Activated CD8-positive, alpha-beta memory T cell treated with anti-CD3 and anti-CD28 coated beads, Interleukin-2, amount 50 U/mL, for 1 hour (primary cell): ENCODE data around the gene LMBR1L.

Experiments used
- DNase-seq: peaks from one replicate; pipeline ENCODE4 v3.0.0-alpha.2; 2020; ENCODE audit errors: extremely low read depth

Gene LMBR1L

GRCh38 chr12:49054096-49054495, 56.6 kb downstream of the LMBR1L start:
- no peak for DNase-seq

GRCh38 chr12:49052451-49053208, 58.0 kb downstream of the LMBR1L start:
- no peak for DNase-seq

GRCh38 chr12:49051777-49052438, 58.7 kb downstream of the LMBR1L start:
- DNase-seq = no peak

GRCh38 chr12:49051373-49051764, 59.3 kb downstream of the LMBR1L start:
- no peak for DNase-seq

GRCh38 chr12:49050507-49051372, 59.9 kb downstream of the LMBR1L start:
- no peak for DNase-seq

GRCh38 chr12:49049566-49050224, 61.0 kb downstream of the LMBR1L start:
- DNase-seq = no peak

GRCh38 chr12:49048953-49049352, 61.7 kb downstream of the LMBR1L start:
- no peak for DNase-seq
